ENCODE measurements around the gene DSCAM.

Gene DSCAM

DNA sequence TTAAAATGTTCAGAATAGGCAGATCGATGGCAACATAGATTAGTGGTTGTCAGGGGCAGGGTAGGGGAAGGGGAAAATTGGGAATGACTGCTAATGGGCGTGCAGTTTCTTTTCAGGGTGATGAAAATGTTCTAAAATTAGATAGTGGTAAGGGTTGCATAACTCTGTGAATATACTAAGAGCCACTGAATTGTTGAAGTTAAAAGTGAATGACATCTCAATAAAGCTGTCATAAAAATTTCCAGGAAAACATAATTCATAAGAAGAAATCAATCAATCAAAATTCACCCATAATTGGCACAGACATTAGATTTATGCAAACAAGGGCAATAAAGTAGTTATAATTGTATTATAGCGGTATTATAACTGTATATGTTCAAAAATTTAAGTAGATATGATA, 751.5 kb downstream of the DSCAM start:
- no peak for DNase-seq (ENCODE audit: low read depth, low spot score)
- H3K4me3 ChIP-seq (ENCODE audit: low read length), result no peak overlapping the region

DNA sequence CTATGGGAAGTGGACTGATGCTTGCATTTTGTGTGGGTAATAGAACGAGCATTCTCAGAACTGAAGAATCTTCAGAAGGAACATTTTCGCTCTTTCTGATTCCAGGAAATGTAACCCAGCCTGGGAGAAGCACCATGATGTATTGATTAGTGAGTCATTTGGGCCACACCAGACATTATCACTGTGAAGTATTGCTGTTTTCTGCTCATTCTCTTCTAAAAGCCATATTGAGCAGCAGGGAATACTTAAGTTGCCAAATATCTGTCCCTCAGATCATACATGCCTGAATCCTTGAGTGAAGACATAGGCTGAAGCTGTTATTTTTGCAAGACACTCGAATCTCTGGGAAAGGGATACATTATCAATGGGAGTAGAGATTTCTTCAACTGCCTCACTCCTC, 766.6 kb downstream of the DSCAM start:
- H3K4me3 ChIP-seq (ENCODE audit: low read length), result no peak overlapping the region
- no peak for DNase-seq (ENCODE audit: low read depth, low spot score)

DNA sequence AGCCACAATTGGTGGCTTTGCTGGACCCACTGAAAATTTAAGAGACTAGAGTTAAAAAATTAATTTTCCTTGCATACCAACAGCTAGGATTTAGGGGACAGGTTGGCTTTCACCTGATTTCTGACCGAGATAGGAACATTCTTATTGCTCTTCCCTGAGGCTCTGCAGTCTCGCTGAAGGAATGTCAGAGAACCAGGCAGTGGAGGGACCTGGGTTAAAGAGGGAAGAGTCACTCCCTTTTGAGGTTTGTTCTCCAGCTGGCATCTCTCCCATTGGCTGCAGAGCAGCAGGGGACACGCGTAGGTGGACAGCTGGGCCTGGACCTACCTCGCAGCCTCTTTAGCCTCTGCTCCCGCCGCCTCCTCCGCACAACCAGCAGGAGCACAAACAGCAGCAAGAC, 772.2 kb downstream of the DSCAM start:
- DNase-seq (ENCODE audit: low read depth, low spot score), result no peak
- H3K4me3 ChIP-seq (ENCODE audit: low read length), result no peak overlapping the region

DNA sequence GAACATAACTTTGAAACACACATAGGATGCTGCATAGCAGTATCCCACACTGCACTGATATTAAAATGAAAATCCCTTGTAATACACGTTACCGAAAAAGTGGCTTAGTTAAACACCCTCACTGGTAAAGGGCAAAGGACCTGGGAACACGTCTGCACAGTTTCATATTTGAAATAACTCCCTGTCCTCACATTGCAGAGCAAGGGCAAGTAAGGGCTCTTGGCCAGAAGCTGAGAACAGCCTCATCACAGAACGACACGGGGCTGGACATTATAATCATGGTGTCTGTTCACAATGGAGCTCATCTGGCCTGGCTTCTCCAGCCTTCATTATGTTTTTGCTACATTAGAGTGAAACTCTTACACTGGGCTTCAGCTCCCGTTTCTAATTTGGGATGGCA, 772.8 kb downstream of the DSCAM start:
- H3K4me3 ChIP-seq (ENCODE audit: low read length), result no peak overlapping the region
- DNase-seq (ENCODE audit: low read depth, low spot score), result no peak

DNA sequence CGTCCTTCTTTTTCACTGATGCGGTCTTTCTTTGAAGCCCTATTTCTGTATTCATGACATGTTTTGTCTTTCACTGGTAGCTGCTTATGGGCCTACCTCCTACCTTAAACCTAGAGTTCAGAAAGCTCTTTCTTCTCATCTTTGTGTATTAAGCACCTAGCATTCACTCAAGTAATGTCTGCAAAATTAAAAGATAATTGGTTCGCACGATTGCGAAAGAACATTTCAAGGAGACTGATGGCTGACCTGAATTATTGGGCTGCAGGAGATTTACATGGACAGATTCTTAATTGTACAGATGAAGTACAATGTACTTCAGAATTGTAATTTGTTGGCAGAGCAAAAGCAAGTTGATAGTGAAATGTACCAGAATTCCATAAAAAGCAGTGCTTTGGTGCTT, 773.3 kb downstream of the DSCAM start:
- no peak for DNase-seq (ENCODE audit: low read depth, low spot score)
- no peak overlapping the region for H3K4me3 ChIP-seq (ENCODE audit: low read length)

DNA sequence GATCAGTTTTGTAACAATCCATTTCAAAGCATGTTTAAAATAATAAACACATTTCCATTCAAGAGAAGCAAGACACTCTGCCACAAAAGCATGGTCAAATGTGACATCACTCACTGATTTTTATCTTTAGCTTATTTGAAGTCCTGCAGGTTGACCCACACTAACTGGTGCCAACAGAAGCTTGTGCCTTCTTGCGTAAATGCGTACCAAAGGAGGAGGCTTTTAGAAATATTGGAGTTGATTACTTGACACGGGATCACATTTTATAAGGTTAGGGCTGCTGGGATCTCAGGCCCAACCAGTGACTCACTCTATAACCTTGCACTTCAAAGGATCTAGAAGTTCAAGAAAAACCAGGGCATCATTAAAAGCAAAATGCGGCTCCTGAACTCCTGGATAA, 776.1 kb downstream of the DSCAM start:
- no peak for DNase-seq (ENCODE audit: low read depth, low spot score)
- no peak overlapping the region for H3K4me3 ChIP-seq (ENCODE audit: low read length)

DNA sequence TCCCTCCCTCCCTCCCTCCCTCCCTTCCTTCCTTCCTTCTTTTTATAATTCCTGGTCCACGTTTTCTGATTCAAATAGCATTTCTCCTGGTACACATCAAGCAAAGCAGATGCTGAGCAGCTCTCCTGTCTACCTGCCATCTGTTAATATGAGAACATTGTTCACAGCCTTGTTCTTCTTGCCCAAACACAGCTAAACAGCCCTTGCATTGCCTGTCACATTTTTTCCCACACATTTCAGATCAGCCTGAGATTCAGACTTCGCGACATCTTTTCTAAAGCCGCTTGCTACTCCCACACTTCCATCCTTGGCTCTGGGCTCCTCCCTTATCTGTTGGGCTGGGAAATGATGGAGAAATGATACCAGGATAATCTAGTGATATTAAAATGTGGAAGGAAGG, 779.2 kb downstream of the DSCAM start:
- no peak overlapping the region for H3K4me3 ChIP-seq (ENCODE audit: low read length)
- DNase-seq (ENCODE audit: low read depth, low spot score), result no peak

DNA sequence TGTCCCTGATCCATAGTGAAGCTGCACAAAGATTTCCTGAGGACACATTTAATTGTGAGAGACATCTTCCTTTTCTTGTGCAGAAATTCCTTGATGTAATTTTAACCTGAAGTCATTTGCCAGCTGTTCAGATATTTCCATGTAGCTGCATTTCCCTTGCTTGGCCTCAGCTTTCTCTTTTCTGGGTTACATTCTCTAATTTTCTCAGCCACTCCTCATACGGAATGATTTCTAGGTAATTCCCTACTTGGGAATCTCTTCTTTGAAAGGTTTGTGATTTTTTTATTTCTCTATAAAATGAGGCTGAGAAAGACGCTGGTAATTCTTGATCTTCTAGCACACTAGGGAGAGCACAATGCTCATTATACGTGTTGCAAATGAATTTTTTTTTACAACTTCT, 780.7 kb downstream of the DSCAM start:
- DNase-seq (ENCODE audit: low read depth, low spot score), result no peak
- no peak overlapping the region for H3K4me3 ChIP-seq (ENCODE audit: low read length)

DNA sequence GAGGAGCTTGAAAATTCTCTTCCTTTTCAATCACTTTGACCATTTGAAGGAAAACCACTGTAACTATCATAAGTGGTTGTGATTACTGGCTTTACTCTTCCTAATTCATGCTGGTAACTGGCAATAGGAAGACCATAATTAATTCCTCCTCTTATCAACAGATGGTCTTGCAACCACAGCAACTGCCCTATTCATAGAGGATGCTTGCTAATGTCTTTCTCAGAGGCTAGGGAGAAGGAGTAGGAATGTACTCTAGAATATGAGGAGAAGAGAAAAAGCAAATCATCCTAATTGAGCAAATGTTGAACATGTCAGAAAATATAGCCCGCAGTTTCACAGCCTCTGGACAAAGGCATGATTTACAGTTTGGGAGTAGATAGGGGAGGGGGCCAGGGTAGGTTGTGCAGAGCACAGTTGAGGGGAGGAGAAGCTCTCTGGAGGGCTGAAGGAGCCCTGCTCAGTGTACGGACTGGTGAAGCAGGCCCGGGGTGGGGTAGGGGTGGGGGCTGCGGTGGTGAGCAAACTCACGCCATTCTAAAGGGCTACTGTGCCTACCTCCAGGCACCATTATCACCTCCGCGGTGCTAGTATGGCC, 786.8 kb downstream of the DSCAM start:
- H3K4me3 ChIP-seq (ENCODE audit: low read length), result no peak overlapping the region
- DNase-seq (ENCODE audit: low read depth, low spot score), result no peak

DNA sequence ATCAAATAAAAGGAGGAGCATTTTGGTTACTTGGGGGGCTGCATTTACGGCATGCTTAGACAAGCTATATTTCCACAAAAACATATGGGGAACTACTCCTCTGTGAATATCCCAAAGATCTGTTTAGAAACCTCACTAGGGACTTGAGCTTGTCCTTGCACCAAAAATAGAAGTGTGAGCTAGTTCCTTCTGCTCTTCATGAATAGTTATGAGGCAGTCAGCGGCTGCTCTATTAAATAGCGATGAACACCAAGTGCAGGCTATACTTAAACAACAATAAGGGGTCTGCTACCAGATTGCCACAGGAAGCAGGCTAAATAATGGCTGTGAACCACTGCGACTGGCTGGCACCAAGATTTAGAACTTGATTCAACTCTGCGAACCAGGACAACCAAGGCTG, 789.6 kb downstream of the DSCAM start:
- DNase-seq (ENCODE audit: low read depth, low spot score), result no peak

DNA sequence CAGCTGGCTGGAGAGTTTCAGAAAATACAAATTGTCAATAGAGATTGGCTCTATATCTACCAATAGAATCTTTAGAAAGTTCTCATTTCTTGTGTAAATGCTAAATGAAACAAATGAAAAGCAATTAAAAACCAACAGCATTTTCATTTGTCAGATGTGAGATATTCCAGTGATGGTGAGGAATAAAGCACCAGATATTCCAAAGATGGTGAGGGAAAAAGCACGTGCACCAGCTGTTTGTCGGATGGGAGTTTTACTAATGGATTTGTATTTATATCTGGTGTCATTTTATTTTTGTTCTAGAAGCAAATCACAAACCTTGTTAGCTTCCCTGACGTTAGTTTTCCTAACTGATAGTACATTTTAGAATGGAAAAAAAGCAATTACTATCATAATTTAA, 790.9 kb downstream of the DSCAM start:
- H3K4me3 ChIP-seq (ENCODE audit: low read length), result no peak overlapping the region

More for the DNA sequence above, 789.6 kb downstream of the DSCAM start:
- H3K4me3 ChIP-seq (ENCODE audit: low read length), result no peak overlapping the region

DNA sequence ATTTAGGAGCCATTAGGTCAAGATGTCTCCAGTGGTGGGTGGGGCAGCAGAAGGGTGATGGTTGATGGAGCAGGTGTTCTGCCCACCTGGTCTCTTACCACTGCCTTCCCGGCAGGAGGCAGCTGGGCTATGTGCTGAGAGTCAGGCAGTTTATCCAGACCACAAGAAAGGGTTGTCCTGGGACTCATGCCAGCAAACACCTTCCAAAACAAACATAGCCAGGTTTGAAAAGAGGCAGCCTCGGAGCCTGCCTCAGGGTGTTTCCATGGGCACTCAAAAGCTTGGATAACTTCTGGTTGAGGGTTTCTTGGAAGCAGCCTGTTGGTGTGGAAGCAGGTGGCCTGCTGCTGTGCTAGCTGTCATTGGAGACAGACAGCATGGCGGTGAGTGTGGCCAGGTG, 792.6 kb downstream of the DSCAM start:
- H3K4me3 ChIP-seq (ENCODE audit: low read length), result no peak overlapping the region
- peak; percentile 15 for DNase-seq (ENCODE audit: low read depth, low spot score)

More for the DNA sequence above, 790.9 kb downstream of the DSCAM start:
- DNase-seq (ENCODE audit: low read depth, low spot score), result no peak

DNA sequence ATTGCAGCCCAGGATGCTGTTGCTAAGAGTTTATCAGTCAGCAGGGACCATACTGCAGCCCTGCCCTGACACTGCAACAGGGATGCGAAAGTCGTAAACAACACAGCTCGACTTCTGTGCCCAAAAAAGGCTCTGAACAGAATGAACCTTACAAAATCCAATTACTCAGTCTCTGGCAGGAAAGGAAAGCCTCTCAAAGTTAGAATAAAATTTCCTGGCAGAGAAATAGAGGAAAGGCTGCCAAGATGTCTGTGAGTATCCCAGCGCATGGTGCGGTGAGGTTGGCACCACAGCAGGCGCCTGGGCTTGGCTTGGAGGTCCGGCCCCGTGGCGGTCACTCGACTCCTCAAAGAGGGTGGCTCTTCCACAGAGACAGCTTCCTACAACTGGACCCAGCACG, 794.0 kb downstream of the DSCAM start:
- no peak for DNase-seq (ENCODE audit: low read depth, low spot score)
- no peak overlapping the region for H3K4me3 ChIP-seq (ENCODE audit: low read length)

DNA sequence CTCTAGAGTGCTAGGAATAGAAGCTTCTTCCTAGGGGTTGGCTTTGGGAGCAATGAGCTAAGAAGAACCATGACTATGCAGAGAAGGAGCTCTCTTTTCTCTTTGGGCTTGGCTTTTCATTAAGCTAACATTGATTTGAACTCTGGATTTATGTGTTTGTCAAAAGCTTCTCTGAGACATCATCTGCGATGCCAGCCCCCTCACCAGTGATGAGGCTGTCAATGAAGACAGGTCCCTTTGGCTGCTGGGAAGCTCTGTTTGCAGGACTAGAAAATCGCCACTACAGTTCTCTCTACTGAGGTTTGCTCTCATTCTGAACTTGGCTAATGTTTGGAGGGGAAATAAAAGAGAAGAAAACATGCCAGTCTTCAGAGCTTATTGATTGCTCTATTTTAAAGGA, 794.7 kb downstream of the DSCAM start:
- H3K4me3 ChIP-seq (ENCODE audit: low read length), result no peak overlapping the region
- no peak for DNase-seq (ENCODE audit: low read depth, low spot score)

DNA sequence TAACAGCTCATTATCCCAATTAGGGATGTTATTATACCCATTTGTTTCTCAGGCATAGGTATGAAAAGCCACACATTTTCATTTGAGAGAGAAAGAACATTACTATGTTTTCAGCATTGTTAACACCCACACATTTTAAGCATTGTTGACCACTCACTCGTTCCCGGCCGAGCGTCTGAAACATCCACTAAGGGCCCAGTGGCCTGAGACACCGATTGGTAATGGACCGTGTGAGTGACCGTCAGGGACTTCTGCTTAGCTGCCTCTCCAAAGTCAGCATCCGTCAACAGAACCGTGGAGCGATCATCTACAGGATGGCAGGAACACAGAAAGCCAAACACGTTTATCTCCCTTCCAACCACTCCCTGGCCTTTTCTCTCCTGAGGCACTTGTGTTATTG, 795.2 kb downstream of the DSCAM start:
- no peak overlapping the region for H3K4me3 ChIP-seq (ENCODE audit: low read length)
- no peak for DNase-seq (ENCODE audit: low read depth, low spot score)

DNA sequence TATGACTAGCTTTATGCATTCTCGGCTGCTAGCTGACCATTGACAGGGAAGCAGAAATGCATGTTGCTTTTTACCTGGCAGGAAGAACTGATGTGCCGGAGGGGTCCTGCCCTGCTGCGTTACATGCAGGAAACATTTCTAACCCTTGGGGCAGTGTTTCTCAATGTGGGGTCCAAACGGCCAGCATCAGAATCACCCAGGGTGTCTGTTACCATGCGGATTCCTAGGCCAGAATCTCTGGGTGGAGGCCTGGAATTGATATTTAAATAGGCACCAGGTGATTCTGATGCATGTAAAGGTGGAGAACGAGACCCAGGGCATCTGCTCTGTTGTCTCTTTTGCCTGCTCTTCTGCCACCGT, 797.0 kb downstream of the DSCAM start:
- H3K4me3 ChIP-seq (ENCODE audit: low read length), result no peak overlapping the region
- DNase-seq (ENCODE audit: low read depth, low spot score), result no peak

DNA sequence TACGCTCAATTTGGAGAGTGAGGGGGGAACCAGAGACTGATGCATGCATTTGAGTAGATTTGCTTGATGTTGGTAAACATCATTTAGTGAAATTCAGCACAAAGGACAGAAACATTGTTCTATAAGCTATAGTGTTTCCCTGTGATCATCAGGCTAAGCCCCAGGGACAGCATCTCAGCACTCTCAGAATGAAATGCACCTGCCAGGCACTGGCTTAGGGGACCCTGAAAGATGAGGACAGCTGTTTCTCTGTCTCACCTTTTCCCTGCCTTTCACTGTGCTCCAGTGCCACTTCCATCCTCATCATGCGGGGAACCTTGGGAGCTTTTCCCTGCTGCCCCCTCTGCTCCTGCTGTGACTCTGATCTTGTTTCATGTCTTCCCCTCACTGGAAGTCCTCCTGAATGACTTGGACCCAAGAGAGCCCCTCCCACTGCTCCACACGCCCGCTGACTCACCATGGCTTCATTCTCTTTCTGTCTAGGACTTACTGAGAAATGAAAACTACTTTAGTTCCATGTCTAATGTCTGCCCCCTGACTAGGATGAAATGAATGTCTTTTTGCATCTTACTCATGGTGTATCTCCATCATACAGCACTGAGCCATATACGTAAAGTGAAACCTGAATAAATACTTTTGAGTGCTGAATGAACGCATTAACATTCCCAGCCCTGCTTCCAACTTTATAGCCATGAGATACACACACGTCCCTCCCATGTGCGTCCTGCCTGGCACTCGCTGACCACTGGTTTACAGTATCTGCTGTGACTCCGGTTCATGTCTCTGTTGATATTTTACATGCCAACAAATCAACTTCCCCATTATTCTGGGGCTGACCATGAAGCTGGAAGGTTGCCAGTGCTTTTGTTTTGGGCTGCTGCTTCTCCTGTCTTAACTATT, 797.7 kb downstream of the DSCAM start:
- DNase-seq (ENCODE audit: low read depth, low spot score), result no peak
- no peak overlapping the region for H3K4me3 ChIP-seq (ENCODE audit: low read length)

DNA sequence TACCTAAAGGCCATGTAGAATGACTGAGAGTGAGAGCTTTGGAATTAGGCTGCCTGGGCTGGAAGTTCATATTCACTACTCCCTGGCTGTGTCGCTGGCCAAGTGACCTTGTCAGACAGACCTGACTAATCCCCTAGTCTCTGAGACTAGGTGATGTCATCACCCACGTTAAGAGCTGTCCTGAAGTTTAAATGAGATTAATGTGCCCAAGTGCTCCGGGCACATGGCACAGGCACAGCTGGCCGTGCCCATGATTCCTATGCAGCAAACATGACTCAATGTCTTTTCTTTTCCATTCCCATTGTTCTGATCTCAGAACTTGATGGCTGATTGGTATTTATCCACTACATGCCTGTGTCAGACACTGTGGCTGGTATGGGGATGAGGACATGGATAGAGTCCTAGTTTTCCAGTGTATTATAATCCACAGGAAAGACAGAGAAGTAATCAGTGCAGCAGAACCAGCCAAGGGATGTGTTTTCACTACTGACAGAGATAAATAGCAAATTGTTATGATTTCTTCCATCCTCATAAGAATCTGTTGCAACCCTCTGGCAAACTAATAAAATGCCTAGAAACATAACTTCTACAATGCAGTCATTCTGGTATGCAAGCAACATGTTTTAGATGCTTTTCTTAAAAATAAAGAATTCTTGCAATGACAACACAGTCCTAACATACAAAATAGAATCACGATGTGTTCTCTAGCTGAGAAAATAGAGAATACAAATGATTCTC, 798.8 kb downstream of the DSCAM start:
- no peak for DNase-seq (ENCODE audit: low read depth, low spot score)

DNA sequence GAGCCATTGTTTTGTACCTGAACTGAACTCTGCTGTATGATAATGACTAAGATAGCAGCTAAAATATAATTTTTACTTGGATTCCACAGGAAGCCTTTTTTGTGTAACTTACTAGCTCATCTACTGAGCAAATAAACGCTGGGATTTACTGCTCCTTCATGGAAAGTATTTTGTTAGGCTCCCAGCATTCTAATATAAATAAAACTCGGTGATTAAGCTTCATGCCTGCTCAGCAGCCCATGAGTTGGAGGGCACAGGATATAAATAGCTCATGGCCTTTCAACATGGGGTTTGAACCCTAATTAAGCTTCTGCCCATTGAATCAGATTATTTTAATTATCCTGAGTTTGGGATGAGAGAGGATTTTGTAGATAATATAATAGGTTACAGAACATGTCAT, 799.7 kb downstream of the DSCAM start:
- no peak for DNase-seq (ENCODE audit: low read depth, low spot score)

More for the DNA sequence above, 798.8 kb downstream of the DSCAM start:
- H3K4me3 ChIP-seq (ENCODE audit: low read length), result no peak overlapping the region

DNA sequence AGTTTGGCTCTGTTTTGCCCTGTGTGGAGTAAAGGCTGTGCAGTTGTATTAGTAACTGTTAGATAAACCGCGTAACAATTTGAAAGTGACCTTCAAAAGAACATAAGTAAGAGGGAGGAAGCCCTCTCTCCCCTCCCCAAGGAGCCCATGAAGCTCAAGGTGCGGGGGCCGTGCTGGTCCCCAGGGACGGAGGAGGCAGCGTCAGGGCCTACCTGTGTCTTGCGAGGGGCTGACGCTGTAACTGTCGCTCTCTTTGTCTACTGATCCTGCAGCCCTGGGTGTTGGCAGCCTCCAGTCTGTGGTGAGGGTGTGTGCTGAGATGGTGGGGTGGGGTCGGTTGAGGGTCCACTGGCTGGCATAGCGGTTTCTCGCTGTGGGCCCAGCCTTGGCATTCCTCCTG, 803.1 kb downstream of the DSCAM start:
- H3K4me3 ChIP-seq (ENCODE audit: low read length), result no peak overlapping the region
- no peak for DNase-seq (ENCODE audit: low read depth, low spot score)

More for the DNA sequence above, 799.7 kb downstream of the DSCAM start:
- no peak overlapping the region for H3K4me3 ChIP-seq (ENCODE audit: low read length)

Data from Jurkat, Clone E6-1 (cell line).